ENCODE measurements around the gene JPH3. TPM values are rescaled to one million over a fixed set of nuclear protein-coding genes. Genes with fewer than 3 reads are reported as not detected.
A peak's percentile ranks its signal among the peaks of the same experiment; 100 is the strongest.

JPH3 gene
- total and polyA plus RNA-seq, 10 donors, result 0.03 TPM; not detected in 9

DNA sequence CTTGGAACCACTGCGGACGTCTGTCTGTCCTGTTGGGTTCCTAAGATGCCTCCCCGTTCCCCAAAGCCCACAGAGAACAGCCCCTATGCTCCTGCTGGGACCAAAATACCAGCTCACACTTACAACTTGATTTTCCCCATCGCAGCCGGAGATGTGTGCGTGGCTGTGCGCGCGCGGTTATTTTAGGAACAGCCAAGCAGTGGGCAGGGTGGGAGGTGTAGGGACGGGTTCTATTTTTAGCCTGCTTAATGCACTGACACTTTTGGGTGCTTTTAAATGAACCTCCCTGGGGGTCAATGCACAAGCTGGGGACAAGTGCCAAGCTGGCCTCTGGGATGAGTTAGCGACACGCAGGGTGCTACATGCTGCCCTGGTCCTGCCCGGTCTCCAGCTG is 89.4 kb downstream of the JPH3 start:
- H3K9me3 ChIP-seq, result no peaks in the 10 kb centered on the region
- DNase-seq, result no peak
- WGBS, 5 donors, result 52 to 66% (median 57%) methylated on average over 14 of the region's 14 CpGs

DNA sequence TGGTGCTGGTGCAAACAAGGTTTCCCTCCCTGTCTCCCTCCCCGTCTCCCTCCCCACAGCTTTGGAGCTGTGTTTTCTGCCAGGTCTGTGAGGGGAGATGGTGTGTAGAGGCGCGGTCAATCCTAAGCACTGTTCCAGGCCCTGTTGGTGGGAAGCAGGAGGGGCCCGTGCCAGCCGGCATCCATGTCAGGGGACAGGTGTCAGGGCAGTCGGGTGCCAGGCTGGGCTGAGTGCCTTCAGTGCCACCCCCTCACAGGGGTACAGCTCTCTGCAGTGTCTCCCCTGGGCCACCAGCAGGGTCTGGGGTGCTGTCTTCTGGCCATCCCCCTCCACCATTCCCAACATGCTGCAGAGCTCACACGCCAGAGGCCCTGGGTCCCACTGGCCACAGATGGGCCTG is 89.9 kb downstream of the JPH3 start:
- TF ChIP-seq POLR2AphosphoS5 (IDR thresholded peaks at IDR 0.05) (no peak), CTCF (IDR thresholded peaks at IDR 0.05 in 8 of 11, conservative IDR thresholded peaks at IDR 0.05 in 3 of 11) (no peak), POLR2A (IDR thresholded peaks at IDR 0.05) (no peak)
- 81 to 88% (median 85%) methylated on average over 5 to 7 of the region's 7 CpGs for WGBS, 5 donors
- Histone ChIP-seq H3K27ac (no peak overlapping the region), H3K36me3 (peaks cover 0 to 30% (median 12%) of the 10 kb centered on the region in 6 donors), H3K4me3 (no peak overlapping the region), H3K27me3 (replicated peaks in 1 of 7) (peaks cover 0 to 45% (median 3%) of the 10 kb centered on the region in 7 donors), H3K9me3 (no peaks in the 10 kb centered on the region), H3K4me1 (no peaks in the 10 kb centered on the region)
- intact Hi-C loops (cut with DNase I; ENCODE audit: low total_unique reads), result no loop called here
- no peak for DNase-seq

More for the DNA sequence above, 89.4 kb downstream of the JPH3 start:
- H3K36me3 ChIP-seq, result peaks cover 0 to 25% (median 12%) of the 10 kb centered on the region in 6 donors
- intact Hi-C loops (cut with DNase I; ENCODE audit: low total_unique reads), result no loop called here
- TF ChIP-seq POLR2AphosphoS5 (IDR thresholded peaks at IDR 0.05) (no peak), POLR2A (IDR thresholded peaks at IDR 0.05) (no peak), CTCF (IDR thresholded peaks at IDR 0.05 in 8 of 11, conservative IDR thresholded peaks at IDR 0.05 in 3 of 11) (no peak)
- no peak overlapping the region for H3K27ac ChIP-seq
- peaks cover 0 to 50% (median 7%) of the 10 kb centered on the region in 7 donors for H3K27me3 ChIP-seq (replicated peaks in 1 of 7)
- no peak overlapping the region for H3K4me3 ChIP-seq
- H3K4me1 ChIP-seq, result no peaks in the 10 kb centered on the region

- intact Hi-C loops (cut with DNase I; ENCODE audit: low total_unique reads), result no loop called here
- peaks cover 0 to 36% (median 12%) of the 10 kb centered on the region in 6 donors for H3K36me3 ChIP-seq
- H3K27me3 ChIP-seq (replicated peaks in 1 of 7), result peaks cover 0 to 40% (median 0%) of the 10 kb centered on the region in 7 donors
- H3K27ac ChIP-seq, result no peak overlapping the region
- no peak overlapping the region for H3K4me3 ChIP-seq
- H3K4me1 ChIP-seq, result peaks cover 0 to 2% (median 0%) of the 10 kb centered on the region in 6 donors
- H3K9me3 ChIP-seq, result no peaks in the 10 kb centered on the region
- DNase-seq, result no peak
- TF ChIP-seq POLR2AphosphoS5 (IDR thresholded peaks at IDR 0.05), result peak in 2 of 3 donors; percentile 9 to 15
- TF ChIP-seq POLR2A (IDR thresholded peaks at IDR 0.05), result no peak
- TF ChIP-seq CTCF (IDR thresholded peaks at IDR 0.05 in 8 of 11, conservative IDR thresholded peaks at IDR 0.05 in 3 of 11), result no peak
- WGBS, 5 donors, result 82 to 92% (median 85%) methylated on average over 11 to 12 of the region's 12 CpGs
Measured at GRCh38 chr16:87692756-87693155, 90.4 kb downstream of the JPH3 start.

GRCh38 chr16:87693827-87694226 is 91.5 kb downstream of the JPH3 start:
- intact Hi-C loops (cut with DNase I; ENCODE audit: low total_unique reads), result no loop called here
- TF ChIP-seq POLR2AphosphoS5 (IDR thresholded peaks at IDR 0.05), result peak in 1 of 3 donors; percentile 42
- no peak for TF ChIP-seq POLR2A (IDR thresholded peaks at IDR 0.05)
- Histone ChIP-seq H3K36me3 (peaks cover 0 to 44% (median 12%) of the 10 kb centered on the region in 6 donors), H3K27me3 (replicated peaks in 1 of 7) (peaks cover 0 to 29% (median 0%) of the 10 kb centered on the region in 7 donors), H3K4me3 (no peak overlapping the region), H3K9me3 (no peaks in the 10 kb centered on the region), H3K27ac (no peak overlapping the region), H3K4me1 (peaks cover under 1 to 13% (median 10%) of the 10 kb centered on the region in 6 donors)
- 93 to 99% (median 94%) methylated on average over 14 to 16 of the region's 16 CpGs for WGBS, 5 donors
- DNase-seq, result no peak
